Endothelial cell of umbilical vein (primary cell): ENCODE measurements around the gene UQCC2. TPM values are rescaled to one million over a fixed set of nuclear protein-coding genes. Genes with fewer than 3 reads are reported as not detected.

Experiments
- Bru-seq: library from RNA; stranded (reverse); fragments of 400-500 nt; gene quantifications from one replicate; lab custom pipeline; 2021; lab: Mats Ljungman, UMichigan
- BruChase-seq, 2 experiments: library from RNA; stranded (reverse); fragments of 400-500 nt; gene quantifications; one replicate each; lab custom pipeline; 2021; lab: Mats Ljungman, UMichigan
- BruUV-seq: library from RNA; stranded (reverse); fragments of 400-500 nt; replicated peaks from 2 replicates; lab custom pipeline; 2021; lab: Mats Ljungman, UMichigan
- CTCF ChIA-PET: fragments of 300-600, 350-600 bp; sonication (Branson Sonifier 250); formaldehyde crosslinking; loops from one replicate; lab custom pipeline; 2021; ENCODE audit warnings: antibody characterized with exemption, inconsistent platforms; lab: Charles Lee
- POLR2A ChIA-PET: fragments of 300-600, 350-600 bp; sonication (Branson Sonifier 250); formaldehyde crosslinking; loops from one replicate; lab custom pipeline; 2021; ENCODE audit warnings: antibody characterized with exemption, inconsistent platforms; lab: Charles Lee
- DNase-seq: peaks from one replicate; pipeline ENCODE4 v3.0.0-alpha.2; 2011; ENCODE audit warnings: low read depth, low spot score
- FAIRE-seq: peaks from 2 replicates; lab custom pipeline; 2011; peaks lifted over from hg19 to GRCh38; lab: Jason Lieb, UNC
- H2AFZ ChIP-seq: 2 replicates; pipeline ENCODE4 v1.6.0; 2012; ENCODE audit warnings: low read depth, low read length, control low read depth, inconsistent platforms
- H3K27ac ChIP-seq: 2 replicates; pipeline ENCODE4 v1.5.1; 2011; ENCODE audit warnings: low read depth, mild to moderate bottlenecking, control low read depth, low read length, moderate library complexity; ENCODE audit not compliant: insufficient read depth
- H3K27me3 ChIP-seq, 2 experiments: 2 replicates each; pipeline versions ENCODE4 v1.6.0 to v1.6.1; 2011; ENCODE audit warnings: low read length in 2 of 2, mixed read lengths in 1 of 2; ENCODE audit not compliant: control insufficient read depth in 2 of 2, insufficient read depth in 2 of 2
- H3K36me3 ChIP-seq, 2 experiments: 2 replicates in 1 of 2; 3 replicates in 1 of 2; pipeline ENCODE4 v1.5.1; 2011; ENCODE audit warnings: low read length in 2 of 2, mild to moderate bottlenecking in 1 of 2, moderate library complexity in 1 of 2; ENCODE audit not compliant: control insufficient read depth in 2 of 2, insufficient read depth in 2 of 2; ENCODE audit errors: extremely low read depth in 1 of 2
- H3K4me1 ChIP-seq: 3 replicates; pipeline ENCODE4 v1.5.1; 2011; ENCODE audit warnings: mild to moderate bottlenecking, low read length; ENCODE audit not compliant: control insufficient read depth, insufficient read depth; ENCODE audit errors: extremely low read depth
- H3K4me2 ChIP-seq: 2 replicates; pipeline ENCODE4 v1.6.1; 2011; ENCODE audit warnings: low read length, control low read depth, mixed read lengths; ENCODE audit not compliant: insufficient read depth
- H3K4me3 ChIP-seq, 3 experiments: fragments of 200-600 bp in 1 of 3; sonication (generic), shearing (Covaris generic) in 1 of 3; replicated peaks in 1 of 3; 2 replicates each; pipeline ENCODE4 v1.5.1; 2011 to 2016; ENCODE audit warnings: control low read depth in 3 of 3, low read length in 3 of 3, mild to moderate bottlenecking in 2 of 3, inconsistent platforms in 1 of 3, low read depth in 1 of 3, moderate library complexity in 1 of 3; ENCODE audit not compliant: insufficient read depth in 1 of 3
- H3K79me2 ChIP-seq: 2 replicates; pipeline ENCODE4 v1.6.0; 2012; ENCODE audit warnings: low read length, inconsistent platforms; ENCODE audit not compliant: control insufficient read depth, insufficient read depth
- H3K9ac ChIP-seq: replicated peaks from 2 replicates; pipeline ENCODE3; 2011; ENCODE audit warnings: low read length, control low read depth; ENCODE audit not compliant: insufficient read depth; ENCODE audit errors: extremely low read depth
- H3K9me1 ChIP-seq: replicated peaks from 3 replicates; pipeline ENCODE4 v1.6.0; 2011; ENCODE audit warnings: mild to moderate bottlenecking, low read length; ENCODE audit not compliant: control insufficient read depth, insufficient read depth; ENCODE audit errors: extremely low read depth
- H3K9me3 ChIP-seq: replicated peaks from 2 replicates; pipeline ENCODE4 v1.5.1; 2012; ENCODE audit warnings: low read length, inconsistent platforms; ENCODE audit not compliant: control insufficient read depth, insufficient read depth
- H4K20me1 ChIP-seq: replicated peaks from 2 replicates; pipeline ENCODE3; 2011; ENCODE audit warnings: mild to moderate bottlenecking, low read length; ENCODE audit not compliant: control insufficient read depth, insufficient read depth; ENCODE audit errors: extremely low read depth
- GATA2 ChIP-seq: IDR thresholded peaks from 2 replicates; pipeline ENCODE4 v1.7.0; 2011; ENCODE audit warnings: low read depth, mild to moderate bottlenecking, moderate library complexity, mixed read lengths, low read length; ENCODE audit not compliant: insufficient read length, insufficient read depth
- JUN ChIP-seq: IDR thresholded peaks from 2 replicates; pipeline ENCODE4 v1.6.1; 2011; ENCODE audit warnings: borderline replicate concordance, low read depth; ENCODE audit not compliant: insufficient read length, insufficient read depth
- POLR2A ChIP-seq: IDR thresholded peaks from 2 replicates; pipeline ENCODE4 v1.6.1; 2012; ENCODE audit warnings: low read depth, mild to moderate bottlenecking, control low read depth, low read length
- POLR2AphosphoS5 ChIP-seq: IDR thresholded peaks from 2 replicates; pipeline ENCODE4 v1.6.1; 2012; ENCODE audit warnings: low read depth, mild to moderate bottlenecking, control low read depth, low read length, moderate library complexity; ENCODE audit not compliant: insufficient read depth
- dilution Hi-C: fragments of 300-500 bp; cut with MboI; formaldehyde crosslinking; loops from one replicate; pipeline ENCODE4 v1.15.0; 2019; ENCODE audit warnings: low sequenced_read_pairs; ENCODE audit not compliant: extremely low pct_ligation_motif_present
- intact Hi-C: fragments of 100-400 bp; cut with micrococcal nuclease; formaldehyde crosslinking; loops from one replicate; pipeline ENCODE4 v1.10.0; 2022
- long read RNA-seq: library from polyadenylated mRNA; stranded (forward); transcript quantifications from one replicate; pipeline ENCODE4 v2.0.0, GENCODE V29; 2021
- polyA minus RNA-seq, 3 experiments: library from RNA; depleted of rRNA, polyadenylated mRNA; stranded (reverse); fragments of >200 nt; gene quantifications; 1 replicate in 1 of 3; 2 replicates in 2 of 3; pipeline ENCODE4 v1.2.3, GENCODE V29; 2011
- polyA plus RNA-seq, 4 experiments: library from polyadenylated mRNA; depleted of rRNA in 3 of 4; stranded (reverse) in 3 of 4; unstranded in 1 of 4; fragments of >200 nt; gene quantifications; 2 replicates each; pipeline versions ENCODE4 v1.2.1 to v1.2.3, GENCODE V29; 2011 to 2012; ENCODE audit warnings: missing spikeins in 1 of 4
- total RNA-seq: library from RNA; stranded (reverse); gene quantifications from 2 replicates; pipeline ENCODE4 v1.2.3, GENCODE V29; 2021
- TF ChIP-seq, protein P1 (sequence below), 2 donors: IDR thresholded peaks; 1 replicate in 1 of 2; 2 replicates in 1 of 2; pipeline ENCODE4 v1.5.1; 2011; ENCODE audit warnings: low read length in 2 of 2, mild to moderate bottlenecking in 2 of 2, moderate library complexity in 2 of 2, control low read depth in 1 of 2, inconsistent platforms in 1 of 2, low read depth in 1 of 2; ENCODE audit not compliant: insufficient read depth in 1 of 2; ENCODE audit errors: extremely low read depth in 1 of 2
- TF ChIP-seq, protein P2 (sequence below): IDR thresholded peaks from 2 replicates; pipeline ENCODE4 v1.6.1; 2011; ENCODE audit not compliant: insufficient read depth, insufficient read length

The UQCC2 gene
- total RNA-seq (91.5 and 95.3 TPM in 2 replicates), polyA plus RNA-seq (46.3 and 52.1 TPM in 2 replicates), polyA minus RNA-seq (17.2 and 25.5 TPM in 2 replicates), Bru-seq, nascent RNA (percentile 70 among the genes with signal in this experiment), BruChase-seq, experiment 1, labeled RNA remaining after a 6-hour chase (percentile 52 among the genes with signal in this experiment), BruChase-seq, experiment 2, labeled RNA remaining after a 2-hour chase (percentile 62 among the genes with signal in this experiment)
- 52.0 and 53.8 TPM in 2 replicates for polyA plus RNA-seq (2011; cell fraction: cytosol; rRNA removed)
- polyA plus RNA-seq (2011; cell fraction: nucleus; rRNA removed), result 30.2 and 30.6 TPM in 2 replicates
- polyA plus RNA-seq (2012), result 115 and 117 TPM in 2 replicates
- polyA minus RNA-seq (2011; cell fraction: cytosol; rRNA and poly(A)+ RNA removed), result 35.3 TPM
- 6.7 and 8.2 TPM in 2 replicates for polyA minus RNA-seq (2011; cell fraction: nucleus; rRNA and poly(A)+ RNA removed)
- long read RNA-seq, full-length matches to known transcripts, result 184 of 191 reads
- long read RNA-seq, partial matches to known transcripts, result 2 of 191 reads
- long read RNA-seq, other reads (novel, unspliced or antisense), result 5 of 191 reads

DNA sequence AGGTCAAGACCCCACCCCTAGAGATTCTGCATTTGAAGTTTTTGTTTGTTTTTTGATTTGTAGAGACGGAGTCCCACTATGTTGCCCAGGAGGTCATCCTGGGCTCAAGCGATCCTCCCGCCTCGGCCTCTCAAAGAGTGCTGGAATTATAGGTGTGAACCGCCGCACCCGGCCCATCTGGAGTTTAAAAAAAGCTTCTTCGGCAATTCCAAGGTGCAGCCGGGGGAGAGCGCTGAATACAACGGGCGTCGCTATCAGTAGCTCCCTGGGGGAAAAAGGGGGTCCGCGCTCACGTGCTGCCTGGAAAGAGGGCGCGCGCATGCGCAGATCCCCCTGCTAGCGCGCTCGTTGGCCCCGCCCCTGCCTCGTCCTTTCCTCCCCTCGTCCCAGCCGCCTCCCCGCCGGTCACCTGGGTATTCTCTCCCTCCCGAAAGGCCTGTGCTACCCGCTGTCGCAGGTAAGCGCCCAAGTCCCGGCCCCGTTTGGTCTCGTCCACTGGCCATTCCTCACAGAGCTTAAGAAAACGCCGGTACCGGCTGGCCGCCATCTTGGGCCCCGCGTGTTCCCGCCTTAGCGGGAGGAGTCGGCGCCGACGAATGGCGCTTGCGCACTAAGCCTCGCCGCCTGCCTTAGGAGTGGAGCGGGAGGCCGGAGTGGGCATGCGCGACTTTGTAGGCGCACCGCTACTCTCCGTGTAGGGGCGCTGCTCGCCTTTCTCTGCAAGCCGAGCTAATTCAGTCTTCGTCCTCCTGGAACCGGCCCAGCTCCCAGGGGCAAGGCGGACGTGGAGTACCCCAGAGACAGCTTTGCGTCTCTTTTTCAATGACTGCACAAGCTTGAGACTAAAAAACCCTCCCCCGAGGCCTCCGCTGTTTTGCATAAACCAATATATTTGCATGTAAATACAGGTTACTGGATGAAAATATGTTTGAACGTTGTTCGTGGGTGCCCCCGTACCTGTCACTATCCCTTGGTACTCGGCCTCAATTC lies at the start of gene UQCC2:
Gene UQCC2 (minus strand): TSS at position 561 of the 990 bp plus-strand sequence. CDS start 14 bp downstream, at position 547.
- Histone ChIP-seq H4K20me1 (no peaks in the 10 kb centered on the region), H3K9ac (peak within 1 kb of the TSS; percentile 95), H3K27me3 (no peaks in the 10 kb centered on the region), H3K27ac (peak within 1 kb of the TSS; percentile 95), H3K4me1 (peaks cover 17% of the 10 kb centered on the region), H3K4me3 (peak within 1 kb of the TSS; percentile 74 to 92 (median 85)), H3K79me2 (peaks cover 24% of the 10 kb centered on the region), H3K9me3 (no peaks in the 10 kb centered on the region), H2AFZ (peak within 1 kb of the TSS; percentile 98), H3K9me1 (no peaks in the 10 kb centered on the region), H3K36me3 (peaks cover 4% of the 10 kb centered on the region in 2 experiments), H3K4me2 (peak within 1 kb of the TSS; percentile 82)
- DNase-seq (peak; percentile 97), FAIRE-seq (peak; percentile 95)
- intact Hi-C loops (loop anchor here (1.0 to 2.0 kb wide), 4 partner anchors 59 to 443 kb away; no protein-coding TSS in a partner anchor), dilution Hi-C loops (no loop called here)
- CTCF ChIA-PET, result interaction anchor here (0.8 to 3.9 kb wide), 30 partner anchors 9 to 452 kb away, joined by 3 to 26 read pairs (median 4); partner anchors contain the start of genes BAK1 and IP6K3
- BruUV-seq, result TSS peak; percentile 21
- TF ChIP-seq POLR2AphosphoS5 (peak; percentile 99), GATA2 (no peak), POLR2A (peak; percentile 97), JUN (no peak)
- TF ChIP-seq, protein P1, sequence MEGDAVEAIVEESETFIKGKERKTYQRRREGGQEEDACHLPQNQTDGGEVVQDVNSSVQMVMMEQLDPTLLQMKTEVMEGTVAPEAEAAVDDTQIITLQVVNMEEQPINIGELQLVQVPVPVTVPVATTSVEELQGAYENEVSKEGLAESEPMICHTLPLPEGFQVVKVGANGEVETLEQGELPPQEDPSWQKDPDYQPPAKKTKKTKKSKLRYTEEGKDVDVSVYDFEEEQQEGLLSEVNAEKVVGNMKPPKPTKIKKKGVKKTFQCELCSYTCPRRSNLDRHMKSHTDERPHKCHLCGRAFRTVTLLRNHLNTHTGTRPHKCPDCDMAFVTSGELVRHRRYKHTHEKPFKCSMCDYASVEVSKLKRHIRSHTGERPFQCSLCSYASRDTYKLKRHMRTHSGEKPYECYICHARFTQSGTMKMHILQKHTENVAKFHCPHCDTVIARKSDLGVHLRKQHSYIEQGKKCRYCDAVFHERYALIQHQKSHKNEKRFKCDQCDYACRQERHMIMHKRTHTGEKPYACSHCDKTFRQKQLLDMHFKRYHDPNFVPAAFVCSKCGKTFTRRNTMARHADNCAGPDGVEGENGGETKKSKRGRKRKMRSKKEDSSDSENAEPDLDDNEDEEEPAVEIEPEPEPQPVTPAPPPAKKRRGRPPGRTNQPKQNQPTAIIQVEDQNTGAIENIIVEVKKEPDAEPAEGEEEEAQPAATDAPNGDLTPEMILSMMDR (IDR thresholded peaks at IDR 0.05; ENCODE audit: extremely low read depth in 1 of 2, insufficient read depth in 1 of 2, low read depth in 1 of 2, low read length in 2 of 2), result peak; percentile 57 to 75
- TF ChIP-seq, protein P2, sequence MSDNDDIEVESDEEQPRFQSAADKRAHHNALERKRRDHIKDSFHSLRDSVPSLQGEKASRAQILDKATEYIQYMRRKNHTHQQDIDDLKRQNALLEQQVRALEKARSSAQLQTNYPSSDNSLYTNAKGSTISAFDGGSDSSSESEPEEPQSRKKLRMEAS, result peak; percentile 56
- POLR2A ChIA-PET, result interaction anchor here (0.6 to 1.8 kb wide), 6 partner anchors 14 to 387 kb away, joined by 3 to 7 read pairs (median 4); partner anchors contain the start of gene BAK1
